ENCODE data around the gene TET2. TPM values are rescaled to one million over a fixed set of nuclear protein-coding genes. Genes with fewer than 3 reads are reported as not detected.
A peak's percentile ranks its signal among the peaks of the same experiment; 100 is the strongest.

TET2 gene
- total and polyA plus RNA-seq, 11 donors, result 2.9 to 25.6 (median 13.7) TPM

DNA sequence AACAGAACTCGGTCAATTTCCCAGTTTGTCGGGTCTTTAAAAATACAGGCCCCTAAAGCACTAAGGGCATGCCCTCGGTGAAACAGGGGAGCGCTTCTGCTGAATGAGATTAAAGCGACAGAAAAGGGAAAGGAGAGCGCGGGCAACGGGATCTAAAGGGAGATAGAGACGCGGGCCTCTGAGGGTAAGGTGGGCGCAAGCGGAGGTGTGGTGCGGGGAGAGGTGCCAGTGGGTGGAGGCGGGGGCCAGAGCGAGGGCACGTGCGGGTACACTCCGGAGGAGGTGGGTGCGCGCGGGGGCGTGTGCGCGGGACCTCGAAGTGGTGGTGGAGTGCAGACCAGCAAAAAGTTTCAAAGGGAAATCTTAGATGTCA is 787 bp upstream of the TET2 start:
- H3K27ac ChIP-seq, result peak overlapping the region; percentile 76 to 97 (median 86)
- intact Hi-C loops (cut with DNase I), result loop anchor here (2.0 to 10.0 kb wide), 16 partner anchors 41 to 569 kb away; partner anchors contain the start of genes GSTCD (in 2 of the 10), INTS12 (in 2 of the 10) and PPA2 (in 1 of the 10)
- 1 to 2% (median 1%) methylated on average over 24 to 25 of the region's 25 CpGs for WGBS, 4 donors

DNA sequence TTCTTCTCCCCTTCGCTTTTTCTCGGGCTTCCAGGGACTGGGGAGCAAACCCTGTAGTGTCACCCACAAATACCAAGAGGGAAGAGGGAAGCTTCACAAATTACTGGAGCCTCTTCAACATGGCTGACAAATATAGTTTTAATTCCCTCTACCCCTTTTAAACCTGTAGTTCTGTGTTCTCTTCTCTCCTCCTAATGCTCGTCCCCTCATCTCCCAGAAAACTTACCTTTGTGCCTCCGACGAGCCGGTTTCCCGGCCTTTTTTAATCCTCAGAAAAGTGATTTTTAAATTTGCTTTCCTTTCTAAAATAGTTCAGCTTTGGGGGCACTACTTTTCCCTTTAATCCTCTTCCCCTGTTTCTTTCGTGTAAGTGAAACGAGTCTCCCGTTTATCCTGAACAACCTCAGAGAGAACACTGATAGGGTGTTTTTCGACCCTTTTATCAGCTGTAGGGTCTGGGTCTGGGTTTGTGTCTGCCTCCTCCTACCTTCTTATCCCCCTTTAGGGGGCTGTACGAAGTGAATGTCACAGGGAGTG is 408 bp downstream of the TET2 start:
- ATAC-seq, result peak; percentile 6 to 25 (median 9)
- no peaks in the 10 kb centered on the region for H3K9me3 ChIP-seq
- H3K27me3 ChIP-seq, result no peaks in the 10 kb centered on the region
- H3K36me3 ChIP-seq, result no peaks in the 10 kb centered on the region
- intact Hi-C loops (cut with DNase I), result loop anchor here (2.0 to 10.0 kb wide), 16 partner anchors 40 to 568 kb away; partner anchors contain the start of genes GSTCD (in 2 of the 10), INTS12 (in 2 of the 10) and PPA2 (in 1 of the 10)
- DNase-seq, result no peak
- peak overlapping the region; percentile 76 to 97 (median 86) for H3K27ac ChIP-seq
- peaks cover 0 to 48% (median 26%) of the 10 kb centered on the region in 12 donors for H3K4me1 ChIP-seq
- WGBS, 4 donors, result 0% methylated on average over 12 of the region's 12 CpGs
- H3K4me3 ChIP-seq, result peak overlapping the region; percentile 74 to 93 (median 79)
- TF ChIP-seq, protein P1, sequence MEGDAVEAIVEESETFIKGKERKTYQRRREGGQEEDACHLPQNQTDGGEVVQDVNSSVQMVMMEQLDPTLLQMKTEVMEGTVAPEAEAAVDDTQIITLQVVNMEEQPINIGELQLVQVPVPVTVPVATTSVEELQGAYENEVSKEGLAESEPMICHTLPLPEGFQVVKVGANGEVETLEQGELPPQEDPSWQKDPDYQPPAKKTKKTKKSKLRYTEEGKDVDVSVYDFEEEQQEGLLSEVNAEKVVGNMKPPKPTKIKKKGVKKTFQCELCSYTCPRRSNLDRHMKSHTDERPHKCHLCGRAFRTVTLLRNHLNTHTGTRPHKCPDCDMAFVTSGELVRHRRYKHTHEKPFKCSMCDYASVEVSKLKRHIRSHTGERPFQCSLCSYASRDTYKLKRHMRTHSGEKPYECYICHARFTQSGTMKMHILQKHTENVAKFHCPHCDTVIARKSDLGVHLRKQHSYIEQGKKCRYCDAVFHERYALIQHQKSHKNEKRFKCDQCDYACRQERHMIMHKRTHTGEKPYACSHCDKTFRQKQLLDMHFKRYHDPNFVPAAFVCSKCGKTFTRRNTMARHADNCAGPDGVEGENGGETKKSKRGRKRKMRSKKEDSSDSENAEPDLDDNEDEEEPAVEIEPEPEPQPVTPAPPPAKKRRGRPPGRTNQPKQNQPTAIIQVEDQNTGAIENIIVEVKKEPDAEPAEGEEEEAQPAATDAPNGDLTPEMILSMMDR (IDR thresholded peaks at IDR 0.05), result no peak

More for the DNA sequence above, 787 bp upstream of the TET2 start:
- H3K4me3 ChIP-seq, result peak overlapping the region; percentile 74 to 93 (median 79)
- peaks cover 0 to 46% (median 25%) of the 10 kb centered on the region in 12 donors for H3K4me1 ChIP-seq
- ATAC-seq, result peak in 2 of 4 donors; percentile 18 to 29
- H3K36me3 ChIP-seq, result no peaks in the 10 kb centered on the region
- DNase-seq, result peak in 3 of 5 donors; percentile 24 to 59 (median 26)
- no peaks in the 10 kb centered on the region for H3K9me3 ChIP-seq
- H3K27me3 ChIP-seq, result no peaks in the 10 kb centered on the region
- TF ChIP-seq POLR2A (IDR thresholded peaks at IDR 0.05), result no peak
- TF ChIP-seq, protein P1 (IDR thresholded peaks at IDR 0.05), result no peak

DNA sequence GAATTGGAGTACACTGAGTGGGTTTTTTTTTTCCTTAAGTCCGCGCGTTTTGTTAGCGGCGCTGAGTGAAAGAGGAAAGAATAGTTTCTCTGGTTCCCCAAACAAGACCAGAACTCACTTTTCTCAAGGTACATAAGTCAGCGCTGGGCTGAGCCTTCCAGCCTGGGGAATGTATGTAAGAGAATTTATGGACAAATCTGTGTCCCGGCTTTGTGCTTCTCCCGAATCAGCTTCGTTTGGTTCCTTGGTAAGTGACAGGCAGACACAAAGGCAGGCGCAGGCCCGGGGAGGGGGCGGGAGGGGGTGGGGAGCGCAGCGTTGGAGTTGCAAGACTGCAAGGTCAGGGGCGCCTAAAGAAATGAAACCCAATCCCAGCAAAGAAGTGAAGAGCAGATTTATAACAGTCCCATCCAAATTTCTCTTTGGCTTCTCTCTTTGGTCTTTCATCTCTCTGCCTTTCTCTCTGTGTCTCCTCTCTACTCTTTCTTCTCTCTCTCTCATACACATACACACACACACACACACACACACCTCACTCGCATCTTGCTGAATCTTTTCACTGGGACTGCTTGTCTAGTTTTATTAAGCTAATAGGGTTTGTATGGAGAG is 981 bp downstream of the TET2 start:
- H3K4me1 ChIP-seq, result peaks cover 0 to 50% (median 26%) of the 10 kb centered on the region in 12 donors
- H3K9me3 ChIP-seq, result no peaks in the 10 kb centered on the region
- no peak for TF ChIP-seq POLR2A (IDR thresholded peaks at IDR 0.05)
- TF ChIP-seq, protein P1 (IDR thresholded peaks at IDR 0.05), result no peak
- H3K4me3 ChIP-seq, result peak overlapping the region; percentile 74 to 93 (median 79)
- peak in 4 of 5 donors; percentile 21 to 40 (median 26) for DNase-seq
- H3K27me3 ChIP-seq, result no peaks in the 10 kb centered on the region
- WGBS, 4 donors, result 0 to 1% (median 1%) methylated on average over 16 of the region's 16 CpGs
- H3K36me3 ChIP-seq, result no peaks in the 10 kb centered on the region
- peak overlapping the region; percentile 76 to 97 (median 86) for H3K27ac ChIP-seq
- intact Hi-C loops (cut with DNase I), result loop anchor here (2.0 to 10.0 kb wide), 16 partner anchors 40 to 567 kb away; partner anchors contain the start of genes GSTCD (in 2 of the 10), INTS12 (in 2 of the 10) and PPA2 (in 1 of the 10)
- peak in 2 of 4 donors; percentile 31 to 52 for ATAC-seq

DNA sequence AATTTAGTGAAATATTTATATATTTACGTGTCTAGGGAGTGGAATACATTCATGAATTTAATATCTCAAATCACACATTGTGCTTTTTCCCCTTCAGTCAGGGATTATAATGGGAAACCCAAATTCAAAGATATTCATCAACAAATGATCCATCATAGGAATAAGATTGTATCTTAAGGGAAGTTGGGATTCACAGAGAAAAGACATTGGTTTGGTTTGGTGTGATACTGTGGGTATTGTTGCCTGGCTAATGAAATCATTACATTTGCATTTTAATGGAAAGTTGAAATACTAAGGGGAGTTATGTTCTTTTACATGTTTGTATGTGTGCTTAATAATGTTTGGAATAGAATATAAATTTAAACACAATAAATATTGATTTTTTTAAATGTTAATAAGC is 1.7 kb downstream of the TET2 start:
- ATAC-seq (no peak), DNase-seq (no peak)
- intact Hi-C loops (cut with DNase I), result loop anchor here (5.0 to 10.0 kb wide), 13 partner anchors 39 to 566 kb away; partner anchors contain the start of genes GSTCD (in 2 of the 10) and INTS12 (in 2 of the 10)
- peak overlapping the region in 11 of 12 donors; percentile 74 to 93 (median 80) for H3K4me3 ChIP-seq
- no peaks in the 10 kb centered on the region for H3K9me3 ChIP-seq
- H3K4me1 ChIP-seq, result peaks cover 0 to 54% (median 26%) of the 10 kb centered on the region in 12 donors
- TF ChIP-seq POLR2A (IDR thresholded peaks at IDR 0.05), result no peak
- TF ChIP-seq, protein P1 (IDR thresholded peaks at IDR 0.05), result no peak
- no peaks in the 10 kb centered on the region for H3K36me3 ChIP-seq
- peak overlapping the region in 6 of 12 donors; percentile 78 to 97 (median 87) for H3K27ac ChIP-seq
- no peaks in the 10 kb centered on the region for H3K27me3 ChIP-seq
- 32 to 36% (median 34%) methylated on average over 1 of the region's 1 CpG for WGBS, 4 donors
